HT1080 (cell line): Measurements from ENCODE around the gene UNC5CL. TPM values are rescaled to one million over a fixed set of nuclear protein-coding genes. Genes with fewer than 3 reads are reported as not detected.

ENCODE experiments used
- total RNA-seq: library from RNA; depleted of rRNA; stranded (reverse); fragments of >200 nt; shearing (Covaris generic); gene quantifications from 2 replicates; pipeline ENCODE4 v1.2.3, GENCODE V29; 2014; rRNA removed

Gene UNC5CL
- total RNA-seq, 1 experiment from 2014 or later, result 0.16 TPM

Other genes starting within 250 kb of the UNC5CL start
- gene TSPO2, start 3.2 kb upstream of the UNC5CL start, total RNA-seq, result 0.34 and 0.43 TPM in 2 replicates
- gene APOBEC2, start 14.0 kb upstream of the UNC5CL start, total RNA-seq, result not detected in 2 replicates
- 19.0 and 25.5 TPM in 2 replicates for gene OARD1, start 33.1 kb upstream of the UNC5CL start, total RNA-seq
- gene NFYA, start 33.8 kb upstream of the UNC5CL start, total RNA-seq, result 7.9 and 11.8 TPM in 2 replicates
- gene TREML1, start 115.1 kb upstream of the UNC5CL start, total RNA-seq, result 0.23 TPM in 1 of 2 replicates, not detected in the other
- gene TREM2, start 123.9 kb upstream of the UNC5CL start, total RNA-seq, result 0.68 and 1.5 TPM in 2 replicates
- gene TREML2, start 161.9 kb upstream of the UNC5CL start, total RNA-seq, result not detected in 2 replicates
- gene TREML4, start 189.1 kb upstream of the UNC5CL start, total RNA-seq, result not detected in 2 replicates
- gene TREM1, start 247.5 kb upstream of the UNC5CL start, total RNA-seq, result 0.57 TPM in 1 of 2 replicates, not detected in the other